HG02610 (cell line): ENCODE measurements around the gene TNFRSF25.
A peak's percentile ranks its signal among the peaks of the same experiment; 100 is the strongest.

Source experiments
- ATAC-seq: cut with Tn5 transposase; IDR thresholded peaks from one replicate; pipeline ENCODE4 v1.9.1; 2021; ENCODE audit warnings: mild to moderate bottlenecking, moderate library complexity; ENCODE audit not compliant: unreplicated experiment

TNFRSF25 gene

DNA sequence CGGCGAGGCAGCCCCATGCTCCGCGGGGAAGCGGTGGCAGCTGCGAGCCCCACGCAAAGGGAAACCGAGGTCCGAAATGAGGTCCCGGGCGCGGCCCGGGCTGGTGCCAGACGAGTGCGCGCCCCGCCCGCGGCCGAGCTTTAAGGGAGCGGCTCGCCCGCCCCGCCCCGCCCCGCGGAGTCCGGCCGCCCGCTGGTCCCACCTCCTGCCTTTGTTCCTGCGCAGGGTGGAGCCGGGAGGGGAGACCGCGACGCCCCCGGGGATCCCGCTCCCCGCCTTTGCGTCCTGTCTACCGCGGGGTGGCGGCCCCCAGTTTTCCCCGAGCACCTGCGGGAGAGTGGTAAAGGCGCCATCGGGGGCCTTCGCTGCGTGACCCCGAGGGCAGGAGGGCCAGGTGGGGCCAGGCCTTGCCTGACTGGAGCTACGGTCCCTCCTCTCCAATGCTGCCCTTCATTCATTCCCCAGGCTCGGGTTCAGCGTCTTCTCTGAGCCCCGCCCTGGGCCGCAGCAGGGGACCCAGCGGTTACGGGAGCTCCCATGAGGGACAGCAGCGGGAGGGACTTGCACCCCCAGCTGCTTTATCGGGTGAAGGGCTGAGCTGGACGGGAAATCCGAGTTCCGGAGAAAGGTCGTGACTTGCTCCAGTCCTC is 46.0 kb downstream of the TNFRSF25 start, which contains the start of gene HES2:
HES2 (minus strand) TSS at position 116 of the 650 bp plus-strand sequence; CDS start at position 17, 99 bp downstream.
- ATAC-seq = no peak

DNA sequence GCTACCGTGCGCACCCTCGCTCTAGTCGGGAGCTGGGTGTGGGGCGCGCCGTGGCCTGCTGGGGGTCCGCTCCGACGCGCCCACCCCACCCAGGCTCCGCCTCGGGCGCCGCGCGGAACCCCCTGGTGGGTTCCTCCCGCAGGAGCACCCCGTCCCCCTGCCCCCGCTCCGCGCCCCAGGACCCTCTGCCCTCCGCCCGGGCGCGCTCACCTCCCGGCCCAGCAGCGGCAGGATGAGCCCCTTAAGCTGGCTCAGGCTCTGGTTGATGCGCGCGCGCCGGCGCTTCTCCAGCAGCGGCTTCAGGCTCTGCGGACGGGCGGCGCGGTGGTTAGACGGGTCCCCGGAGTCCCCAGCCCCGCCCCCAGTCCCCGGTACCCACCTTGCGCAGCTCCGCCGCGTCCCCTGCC is 46.6 kb downstream of the TNFRSF25 start:
- no peak for ATAC-seq

DNA sequence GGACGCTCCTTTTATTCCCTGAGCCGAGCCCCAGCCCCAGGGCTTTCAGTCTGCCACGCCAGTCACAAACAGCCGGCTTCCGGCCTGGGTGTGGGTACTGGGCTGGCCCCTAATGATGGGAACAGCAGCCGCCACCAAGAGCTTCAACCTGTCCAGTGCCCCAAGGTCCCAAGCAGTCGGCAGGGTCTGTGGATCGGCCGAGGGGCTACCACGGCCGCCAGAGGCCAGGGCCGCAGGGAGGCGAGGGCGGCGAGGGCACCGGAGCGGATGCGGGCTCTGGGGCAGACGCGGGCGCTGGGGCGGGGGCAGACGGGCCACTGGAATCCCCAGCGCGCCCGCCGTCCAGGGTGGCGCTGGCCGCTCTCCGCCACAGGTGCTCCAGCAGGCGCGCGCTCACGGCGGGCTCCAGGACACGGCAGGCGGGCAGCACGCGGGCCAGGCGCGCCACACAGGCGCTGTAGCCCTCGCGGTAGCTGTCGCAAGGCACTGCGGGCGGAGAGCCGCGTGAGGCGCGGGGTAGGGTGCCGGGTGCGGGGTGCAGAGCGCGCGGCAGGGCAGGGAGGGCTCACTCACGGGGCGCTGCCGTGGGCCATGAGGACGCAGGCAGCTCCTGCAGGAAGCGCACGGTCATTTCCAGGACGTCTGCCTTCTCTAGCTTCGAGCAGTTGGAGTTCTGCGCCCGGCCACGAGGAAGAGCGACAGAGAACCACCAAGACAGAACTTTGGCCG is 47.1 kb downstream of the TNFRSF25 start:
- ATAC-seq = no peak

DNA sequence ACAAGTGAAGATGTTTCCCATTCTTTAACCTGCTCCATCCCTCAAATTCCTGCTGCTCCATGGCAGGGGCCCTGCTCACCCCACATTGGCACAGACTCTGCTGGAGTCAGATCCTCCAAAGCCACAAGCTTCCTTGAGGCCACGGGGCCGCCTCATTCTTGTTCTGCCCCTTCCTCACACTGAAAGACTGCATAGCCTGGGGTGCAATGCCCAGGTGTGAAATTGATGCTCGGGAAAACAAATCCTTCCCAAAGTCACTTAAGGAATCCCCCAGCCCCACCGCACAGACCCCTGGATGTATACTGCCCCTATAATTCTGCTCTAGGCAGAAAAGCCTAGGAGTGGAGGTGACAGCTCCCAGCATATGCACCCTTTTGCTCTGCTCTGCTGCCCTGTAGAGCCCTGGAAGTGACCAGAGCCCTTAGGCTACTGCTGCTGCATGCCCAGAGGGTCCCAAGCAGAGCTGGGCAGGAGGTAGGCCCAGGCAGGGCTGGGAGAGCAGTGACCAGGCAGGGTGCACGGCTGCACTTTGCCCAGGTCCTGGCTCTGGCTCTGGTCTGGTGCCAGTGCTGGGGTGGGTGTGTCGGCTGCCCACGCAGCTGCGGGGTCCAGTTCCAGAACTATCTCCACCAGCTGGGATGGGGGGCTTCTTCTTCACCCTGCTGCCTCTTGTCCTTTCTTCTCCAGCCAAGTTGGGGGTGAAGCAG is 47.9 kb downstream of the TNFRSF25 start:
- no peak for ATAC-seq

DNA sequence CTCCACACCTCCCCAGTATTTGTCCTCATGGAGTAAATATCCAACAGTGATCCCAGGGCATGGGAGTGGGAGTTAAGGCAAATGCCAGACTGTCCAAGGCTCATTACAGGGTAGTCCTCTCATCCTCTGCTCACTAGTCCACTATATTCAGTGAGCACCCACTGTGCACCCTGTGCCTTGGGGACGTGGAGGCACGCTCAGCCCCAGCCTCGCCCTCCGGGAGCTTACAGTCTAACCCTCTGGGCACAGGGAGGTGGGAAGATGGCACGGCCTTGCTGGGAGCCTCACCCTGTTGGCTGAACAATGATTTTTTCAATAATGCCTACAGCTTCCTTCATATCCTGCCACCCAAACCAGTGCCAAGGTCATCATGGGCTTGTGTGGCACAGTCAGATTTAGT is 49.1 kb downstream of the TNFRSF25 start:
- ATAC-seq = no peak

DNA sequence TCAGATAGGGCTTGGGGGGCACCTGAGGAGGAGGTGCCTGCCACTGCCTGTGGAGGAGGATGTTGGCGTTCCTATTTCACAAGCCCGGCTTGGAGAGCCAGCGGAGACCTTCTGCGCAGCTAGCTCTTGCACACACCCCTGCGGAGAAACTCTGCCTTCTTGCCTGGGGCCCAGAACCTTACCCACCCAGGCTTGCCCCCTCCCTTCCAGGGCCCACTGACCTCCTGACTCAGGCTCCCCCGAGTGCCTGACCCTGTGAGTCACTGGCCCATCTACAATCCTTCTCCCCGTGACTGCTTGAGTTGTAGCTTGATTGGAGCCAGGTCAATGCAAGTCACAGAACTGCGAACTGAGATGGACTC is 49.7 kb downstream of the TNFRSF25 start:
- no peak for ATAC-seq

DNA sequence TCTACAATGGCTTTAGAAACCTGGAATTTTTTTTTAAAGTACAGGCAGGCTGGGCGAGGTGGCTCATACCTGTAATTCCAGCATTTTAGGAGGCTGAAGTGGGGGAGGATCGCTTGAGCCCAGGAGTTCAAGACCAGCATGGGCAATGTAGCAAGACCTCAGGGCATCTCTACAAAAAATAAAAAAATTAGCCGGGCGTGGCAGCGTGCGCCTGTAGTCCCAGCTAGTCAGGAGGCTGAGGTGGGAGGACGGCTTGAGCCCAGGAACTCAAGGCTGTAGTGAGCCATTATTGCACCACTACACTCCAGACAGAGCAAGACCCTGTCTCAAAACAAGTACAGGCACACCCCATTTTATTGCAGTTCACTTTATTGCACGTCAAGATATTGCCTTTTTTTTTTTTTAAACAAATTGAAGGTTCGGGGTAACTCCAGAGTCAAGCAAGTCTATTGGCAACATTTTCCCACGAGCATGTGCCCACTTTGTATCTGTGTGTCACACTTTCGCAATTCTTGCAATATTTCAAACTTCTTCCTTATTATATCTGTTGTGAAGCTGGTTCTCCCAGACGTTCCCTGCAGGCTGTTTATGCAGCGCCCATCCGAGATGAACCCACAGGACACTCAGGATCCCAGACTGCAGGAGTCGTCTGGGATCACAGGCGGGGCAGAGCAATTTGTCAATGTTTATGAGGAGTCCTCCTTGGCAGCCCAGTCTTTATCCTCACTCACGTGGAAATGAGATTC is 50.9 kb downstream of the TNFRSF25 start:
- no peak for ATAC-seq

DNA sequence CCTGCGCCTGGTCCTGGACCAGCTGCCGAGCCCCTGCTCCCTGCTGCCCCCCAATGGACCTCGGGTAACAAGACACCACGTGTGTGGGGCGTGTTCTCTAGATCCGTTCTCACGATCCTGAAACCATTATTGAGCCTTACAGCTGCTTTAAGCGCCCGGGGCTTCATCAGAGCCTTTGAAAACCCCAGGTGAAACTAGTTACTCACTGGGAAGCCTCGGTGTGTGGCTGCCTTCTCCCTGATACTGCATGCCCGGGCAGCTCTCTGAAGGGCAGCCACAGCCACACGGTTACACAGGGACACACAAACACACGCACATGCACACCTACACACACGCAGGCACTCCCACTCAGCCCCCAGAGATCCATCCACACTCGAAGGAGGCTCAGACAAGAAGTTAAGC is 51.5 kb downstream of the TNFRSF25 start:
- peak; percentile 75 for ATAC-seq

DNA sequence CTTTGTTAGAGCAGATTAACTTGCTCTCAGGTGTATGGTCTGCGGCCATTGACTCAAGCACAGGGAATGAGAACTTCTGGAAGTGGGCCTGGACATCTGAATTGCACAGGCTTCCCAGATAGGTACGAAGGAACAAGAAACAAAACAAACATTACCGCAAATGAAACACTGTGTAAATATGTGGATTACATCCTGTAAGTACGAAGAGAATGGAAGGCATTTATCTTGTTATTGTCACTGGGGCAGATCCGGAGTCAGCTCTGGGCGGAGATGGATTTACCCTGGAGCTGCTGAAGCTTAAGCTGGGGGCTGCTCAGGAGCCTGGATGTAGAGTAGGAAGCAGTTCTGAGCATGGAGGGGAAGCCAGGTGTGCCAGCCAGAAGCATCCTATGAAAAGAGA is 53.1 kb downstream of the TNFRSF25 start:
- ATAC-seq = no peak
